OCI-LY7 (cell line): ENCODE measurements around the gene IGSF3. TPM values are rescaled to one million over a fixed set of nuclear protein-coding genes. Genes with fewer than 3 reads are reported as not detected.
"Not testable (repeated sequence)": the region's sequence is repeated elsewhere in the genome, so short reads cannot be mapped to it uniquely, and the experiment has no call there.

Experiments used
- BruUV-seq: library from RNA; stranded (reverse); fragments of 400-500 nt; replicated peaks from 2 replicates; lab custom pipeline; 2021; lab: Mats Ljungman, UMichigan
- CTCF ChIA-PET: fragments of 300-600 bp; sonication (Branson Sonifier 250); formaldehyde crosslinking; loops from one replicate; lab custom pipeline; 2022; ENCODE audit warnings: antibody characterized with exemption; ENCODE audit not compliant: unreplicated experiment; lab: Charles Lee
- POLR2A ChIA-PET: fragments of 300-600 bp; sonication (Branson Sonifier 250); formaldehyde crosslinking; loops from one replicate; lab custom pipeline; 2022; ENCODE audit warnings: antibody characterized with exemption; lab: Charles Lee
- DNase-seq: peaks from one replicate; pipeline ENCODE4 v3.0.0-alpha.2; 2015; ENCODE audit warnings: low spot score
- H2AFZ ChIP-seq: fragments of 200-600 bp; sonication (generic), shearing (Covaris generic); 2 replicates; pipeline ENCODE4 v1.6.1; 2014; ENCODE audit warnings: mild to moderate bottlenecking, antibody characterized with exemption, low read length, moderate library complexity
- H3K27ac ChIP-seq: fragments of 200-600 bp; sonication (generic); 2 replicates; pipeline ENCODE4 v1.5.1; 2014; ENCODE audit warnings: mixed run types, low read depth, mild to moderate bottlenecking, moderate library complexity, low read length, inconsistent platforms; ENCODE audit not compliant: poor library complexity, severe bottlenecking
- H3K36me3 ChIP-seq: fragments of 200-600 bp; sonication (generic); 2 replicates; pipeline ENCODE4 v1.6.1; 2014; ENCODE audit warnings: mild to moderate bottlenecking, antibody characterized with exemption, low read length, moderate library complexity, mixed read lengths; ENCODE audit not compliant: insufficient read depth
- H3K4me1 ChIP-seq: fragments of 200-600 bp; sonication (generic); 2 replicates; pipeline ENCODE4 v1.5.1; 2014; ENCODE audit warnings: mild to moderate bottlenecking, low read length; ENCODE audit not compliant: insufficient read depth, poor library complexity, severe bottlenecking
- H3K4me2 ChIP-seq: fragments of 200-600 bp; sonication (generic); 2 replicates; pipeline ENCODE4 v1.6.1; 2014; ENCODE audit warnings: mild to moderate bottlenecking, low read length
- H3K4me3 ChIP-seq: fragments of 200-600 bp; sonication (generic); 2 replicates; pipeline ENCODE4 v1.5.1; 2014; ENCODE audit warnings: mild to moderate bottlenecking, low read depth, low read length; ENCODE audit not compliant: poor library complexity, severe bottlenecking
- H3K79me2 ChIP-seq: fragments of 200-600 bp; sonication (generic); 2 replicates; pipeline ENCODE4 v1.6.1; 2016; ENCODE audit warnings: low read depth, mild to moderate bottlenecking, low read length, moderate library complexity, mixed read lengths; ENCODE audit not compliant: insufficient read depth
- H3K9me2 ChIP-seq: fragments of 200-600 bp; sonication (generic); 2 replicates; pipeline ENCODE4 v1.6.1; 2016; ENCODE audit warnings: mild to moderate bottlenecking, low read length, mixed read lengths; ENCODE audit not compliant: insufficient read depth
- H3K9me3 ChIP-seq: fragments of 200-600 bp; sonication (generic); 2 replicates; pipeline ENCODE4 v1.6.1; 2014; ENCODE audit warnings: mild to moderate bottlenecking, mixed run types, low read length, mixed read lengths
- H4K20me1 ChIP-seq: fragments of 200-600 bp; sonication (generic); 2 replicates; pipeline ENCODE4 v1.6.1; 2014; ENCODE audit warnings: mild to moderate bottlenecking, antibody characterized with exemption, low read length, moderate library complexity, mixed read lengths; ENCODE audit not compliant: insufficient read depth
- intact Hi-C: fragments of 100-400 bp; cut with micrococcal nuclease; formaldehyde crosslinking; loops from one replicate; pipeline ENCODE4 v1.10.0; 2022; ENCODE audit not compliant: unreplicated experiment
- total RNA-seq, 2 experiments: library from RNA; depleted of rRNA in 1 of 2; stranded (reverse); fragments of >200 nt in 1 of 2; shearing (Covaris generic) in 1 of 2; gene quantifications; 2 replicates each; pipeline ENCODE4 v1.2.3, GENCODE V29; 2014 to 2022

The IGSF3 gene
- total RNA-seq, 2 experiments from 2014 or later, result not detected

- H3K4me1 ChIP-seq, H3K4me3 ChIP-seq, POLR2A ChIA-PET, intact Hi-C loops, CTCF ChIA-PET, H2AFZ ChIP-seq, DNase-seq, H3K36me3 ChIP-seq, H3K9me2 ChIP-seq, H4K20me1 ChIP-seq, H3K4me2 ChIP-seq, H3K9me3 ChIP-seq, H3K79me2 ChIP-seq, H3K27ac ChIP-seq, BruUV-seq: not testable (repeated sequence)
These were observed 49.7 kb downstream of the IGSF3 start for GRCh38 chr1:116617808-116618207.

GRCh38 chr1:116613825-116614224 lies 53.7 kb downstream of the IGSF3 start:
- H3K4me2 ChIP-seq, H4K20me1 ChIP-seq, H3K27ac ChIP-seq, DNase-seq, H3K4me1 ChIP-seq, H3K9me3 ChIP-seq, CTCF ChIA-PET, H3K79me2 ChIP-seq, H3K4me3 ChIP-seq, H2AFZ ChIP-seq, H3K36me3 ChIP-seq, BruUV-seq, intact Hi-C loops, H3K9me2 ChIP-seq, POLR2A ChIA-PET: not testable (repeated sequence)

GRCh38 chr1:116609801-116610371 lies 57.6 kb downstream of the IGSF3 start:
- H3K4me3 ChIP-seq, H4K20me1 ChIP-seq, H3K4me2 ChIP-seq, CTCF ChIA-PET, H3K36me3 ChIP-seq, H3K79me2 ChIP-seq, H3K27ac ChIP-seq, BruUV-seq, DNase-seq, H2AFZ ChIP-seq, POLR2A ChIA-PET, H3K9me3 ChIP-seq, intact Hi-C loops, H3K4me1 ChIP-seq, H3K9me2 ChIP-seq: not testable (repeated sequence)

GRCh38 chr1:116608841-116609240 lies 58.7 kb downstream of the IGSF3 start:
- BruUV-seq, POLR2A ChIA-PET, H3K4me3 ChIP-seq, H3K4me1 ChIP-seq, H4K20me1 ChIP-seq, CTCF ChIA-PET, H3K36me3 ChIP-seq, intact Hi-C loops, H3K27ac ChIP-seq, H3K9me3 ChIP-seq, H2AFZ ChIP-seq, H3K9me2 ChIP-seq, DNase-seq, H3K79me2 ChIP-seq, H3K4me2 ChIP-seq: not testable (repeated sequence)

GRCh38 chr1:116608151-116608550 lies 59.4 kb downstream of the IGSF3 start:
- H3K4me1 ChIP-seq, CTCF ChIA-PET, H3K36me3 ChIP-seq, H3K9me3 ChIP-seq, H3K4me3 ChIP-seq, DNase-seq, H2AFZ ChIP-seq, H4K20me1 ChIP-seq, H3K4me2 ChIP-seq, intact Hi-C loops, BruUV-seq, POLR2A ChIA-PET, H3K9me2 ChIP-seq, H3K27ac ChIP-seq, H3K79me2 ChIP-seq: not testable (repeated sequence)

DNA sequence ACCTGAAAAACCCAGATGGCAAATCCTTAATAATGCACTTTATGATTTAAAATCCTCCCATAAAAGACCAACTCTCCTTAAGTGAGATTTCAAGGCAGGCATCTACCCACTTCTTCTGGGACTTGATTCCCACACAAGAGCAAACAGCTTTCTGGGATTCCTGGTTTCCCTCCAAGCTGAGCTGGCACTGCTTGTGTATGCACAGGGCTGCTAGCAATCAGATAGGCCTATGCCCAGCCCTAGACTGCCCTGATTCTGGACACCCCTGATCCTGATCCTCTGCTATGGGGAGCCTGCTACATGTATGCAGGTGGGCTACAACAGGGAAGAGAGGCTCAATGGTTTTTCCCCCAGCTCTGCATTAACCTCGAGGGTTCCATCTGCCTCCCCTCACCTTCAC lies 60.1 kb downstream of the IGSF3 start:
- H3K27ac ChIP-seq, H2AFZ ChIP-seq, DNase-seq, BruUV-seq, CTCF ChIA-PET, H4K20me1 ChIP-seq, H3K4me3 ChIP-seq, H3K4me2 ChIP-seq, H3K9me2 ChIP-seq, POLR2A ChIA-PET, H3K4me1 ChIP-seq, H3K79me2 ChIP-seq, H3K9me3 ChIP-seq, intact Hi-C loops, H3K36me3 ChIP-seq: not testable (repeated sequence)
